HG03103 (cell line): ENCODE data around the gene ASCL2.

Experiments used
- ATAC-seq: cut with Tn5 transposase; IDR thresholded peaks from one replicate; pipeline ENCODE4 v1.9.1; 2021; ENCODE audit warnings: low read depth; ENCODE audit not compliant: unreplicated experiment

Gene ASCL2

DNA sequence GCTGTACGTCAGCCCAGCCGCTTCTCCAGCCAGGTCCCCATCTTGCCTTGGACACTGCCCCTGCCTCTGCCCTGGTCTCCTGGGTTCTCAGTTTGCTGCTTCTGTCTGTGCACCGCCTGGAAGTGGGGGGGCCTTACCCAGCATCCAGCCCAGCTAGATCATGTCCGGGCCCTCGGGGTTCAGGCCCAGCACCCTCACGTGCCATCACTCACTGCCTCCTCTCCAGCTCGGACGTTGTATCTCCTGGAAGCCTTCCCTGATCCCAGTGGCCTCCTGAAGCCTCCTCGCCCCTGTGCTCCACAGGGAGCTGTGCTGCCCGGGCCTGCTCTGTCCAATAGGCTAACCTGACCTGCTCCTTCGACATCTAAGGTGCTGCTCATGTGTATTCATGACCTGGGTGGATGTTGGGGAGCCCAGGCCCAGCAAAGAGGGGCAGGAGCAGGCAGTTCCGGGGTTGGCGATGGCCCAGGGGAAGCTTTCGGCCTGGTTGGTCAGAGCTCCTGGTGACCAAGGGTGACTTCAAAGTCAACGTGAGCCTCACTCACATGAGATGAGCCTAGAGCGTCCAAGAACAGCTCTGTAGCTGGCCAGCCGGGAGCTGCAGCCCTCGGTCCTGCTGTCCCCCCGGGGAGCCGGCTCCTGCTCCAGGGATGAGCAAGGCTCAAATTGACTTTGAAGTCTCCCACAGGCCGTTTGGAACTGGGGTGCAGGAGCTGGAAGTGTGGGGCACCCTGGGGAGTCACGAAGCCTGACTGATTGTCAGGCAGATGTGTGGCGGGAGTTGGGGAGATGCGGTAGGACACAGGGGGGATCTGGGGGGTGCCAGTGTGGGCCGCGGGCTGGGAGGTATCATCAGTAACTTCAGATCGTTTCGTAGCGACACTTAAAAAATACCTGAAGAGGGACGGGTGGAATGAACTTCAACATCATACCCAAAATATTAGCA lies 5.2 kb upstream of the ASCL2 start:
- no peak for ATAC-seq

DNA sequence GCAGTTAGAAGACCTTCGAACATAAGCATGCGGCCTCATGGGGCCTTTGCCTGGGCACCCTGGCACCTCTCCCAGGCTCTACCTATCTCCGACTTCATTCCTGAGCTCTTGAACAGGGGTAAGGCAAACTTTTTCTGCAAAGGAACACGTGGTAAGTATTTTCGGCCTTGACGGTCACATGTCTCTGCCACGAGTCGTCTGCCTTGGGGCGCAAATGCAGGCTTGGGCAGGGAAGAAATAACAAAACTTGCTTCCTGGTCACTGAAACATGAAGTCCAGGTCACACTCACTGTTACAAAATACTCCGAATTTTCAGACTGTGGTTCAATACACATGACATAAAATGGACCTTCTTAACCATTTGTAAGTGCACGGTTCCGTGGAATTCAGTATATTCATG lies 3.4 kb upstream of the ASCL2 start:
- no peak for ATAC-seq

DNA sequence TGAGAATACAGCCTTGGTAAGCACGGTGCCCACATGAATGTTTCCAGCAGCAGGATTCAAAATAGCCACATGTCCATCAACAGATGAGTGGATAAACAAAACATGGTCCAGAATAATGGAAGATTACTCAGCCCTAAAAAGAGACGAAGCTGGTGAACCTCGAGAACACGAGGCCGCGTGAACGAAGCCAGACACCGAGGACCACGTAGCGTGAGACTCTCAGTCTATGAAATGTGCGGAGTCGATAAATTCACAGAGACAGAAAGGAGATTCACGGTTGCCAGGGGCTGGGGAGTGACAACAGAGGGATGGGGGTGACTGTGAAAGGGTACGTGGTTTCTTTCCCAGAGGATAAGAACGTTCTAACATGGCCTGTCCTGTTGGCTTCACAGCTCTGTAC lies 2.9 kb upstream of the ASCL2 start:
- no peak for ATAC-seq

DNA sequence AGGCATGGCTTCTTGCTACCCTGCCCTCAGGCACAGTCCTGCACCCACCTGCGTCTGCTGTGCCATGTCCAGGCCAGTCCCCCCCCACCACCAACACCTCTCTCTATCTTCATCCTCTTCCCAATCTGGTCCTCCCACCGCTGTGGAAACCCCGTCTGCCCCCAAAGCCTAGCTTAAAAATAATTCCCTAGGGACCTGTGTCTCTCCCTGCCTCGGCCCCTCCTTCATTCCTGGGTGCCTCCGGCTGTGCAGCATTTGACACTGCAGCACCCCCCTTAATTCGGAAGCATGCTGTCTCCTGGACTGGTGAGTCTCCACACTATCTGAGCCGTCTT lies 2.5 kb upstream of the ASCL2 start:
- ATAC-seq, result no peak

DNA sequence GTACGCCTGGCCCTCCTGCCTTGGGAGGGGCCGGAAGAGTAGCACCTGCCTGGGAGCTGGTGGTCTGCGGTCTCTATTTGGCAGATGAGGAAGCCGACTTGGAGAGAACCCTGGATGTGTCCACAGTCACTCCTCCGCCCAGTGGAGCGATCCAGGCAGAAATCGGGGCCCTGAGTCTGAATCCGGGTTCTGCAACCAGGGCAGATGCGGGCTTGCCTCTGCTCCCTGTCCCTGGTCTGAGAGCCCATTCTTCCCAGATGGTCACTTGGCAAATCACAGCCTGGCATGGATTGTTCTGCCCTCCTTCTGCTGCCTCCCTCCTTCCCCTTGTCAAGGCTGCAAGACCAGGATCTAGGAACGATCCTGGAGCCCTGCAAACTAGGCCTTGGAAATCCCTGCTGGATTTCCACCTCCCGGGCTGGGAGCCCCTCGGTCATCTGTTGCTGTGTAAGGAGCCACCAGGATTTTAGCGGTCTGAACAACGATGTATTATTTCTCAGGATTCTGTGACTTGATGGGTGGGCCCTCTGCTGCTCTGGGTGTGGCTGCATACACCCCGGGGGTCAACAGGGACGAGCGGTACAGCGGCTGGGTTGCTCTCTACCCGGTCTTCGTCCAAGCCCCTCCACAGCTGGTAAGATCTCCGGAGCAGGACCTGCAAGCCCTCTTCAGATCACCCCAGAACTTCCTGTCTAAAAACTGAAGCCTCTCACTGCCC lies 2.0 kb upstream of the ASCL2 start:
- ATAC-seq, result no peak

DNA sequence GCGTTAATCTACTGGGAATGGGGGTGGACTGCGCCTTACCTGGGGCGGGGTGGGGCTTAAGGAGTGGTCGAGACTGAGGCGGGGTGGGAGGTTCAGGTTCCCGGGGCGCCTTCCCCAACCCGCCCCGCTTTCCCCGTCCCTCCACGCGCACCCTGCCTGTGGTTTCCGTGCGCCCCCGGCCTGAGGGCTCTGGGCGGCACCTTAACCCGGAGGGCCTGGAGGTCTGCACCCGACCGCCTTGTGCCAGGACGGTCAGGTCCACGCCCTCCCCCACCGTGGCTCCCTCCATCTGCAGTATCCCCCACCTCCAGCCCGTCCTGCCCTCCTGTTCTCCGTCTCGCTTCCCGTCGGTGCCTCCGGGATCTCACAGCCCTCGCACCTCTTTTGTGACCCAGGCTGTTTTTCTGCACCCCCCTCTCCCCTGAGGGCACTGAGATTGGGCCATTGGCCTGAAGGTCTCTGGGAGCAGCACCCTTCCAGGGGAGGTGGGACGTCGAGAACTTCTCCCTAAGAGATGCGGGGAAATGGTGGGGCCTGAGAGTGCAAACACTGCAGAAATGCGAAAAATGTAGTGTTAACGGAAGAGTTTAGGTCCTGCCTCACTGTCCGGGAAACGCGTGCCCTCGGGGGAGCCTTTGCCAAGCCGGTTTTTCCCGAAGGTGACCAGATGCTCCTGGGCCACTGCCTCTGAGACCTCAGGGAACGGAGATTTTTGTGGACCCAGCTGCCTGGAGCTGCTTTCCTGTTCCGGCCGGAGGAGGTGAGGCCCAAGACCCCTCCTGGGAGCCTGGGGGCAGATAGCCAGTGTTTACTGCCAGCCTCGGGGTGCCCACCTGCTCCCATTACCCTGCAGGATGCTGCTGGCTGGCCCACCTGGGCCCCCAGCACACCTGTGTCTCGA lies 1.2 kb upstream of the ASCL2 start:
- ATAC-seq, result no peak

DNA sequence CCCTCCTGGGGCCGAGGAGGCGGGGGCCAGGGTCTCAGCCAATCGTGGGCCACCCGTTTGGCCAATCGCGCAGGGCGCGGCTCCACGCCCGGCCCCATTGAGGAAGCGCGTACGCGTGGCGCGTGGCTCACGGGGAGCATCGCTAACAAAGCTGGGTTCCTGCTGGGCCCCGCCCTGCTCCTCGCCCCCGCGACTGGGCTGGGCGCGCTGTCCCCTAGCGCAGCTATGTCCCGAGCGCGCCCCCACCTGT lies 614 bp upstream of the ASCL2 start:
- ATAC-seq, result no peak

DNA sequence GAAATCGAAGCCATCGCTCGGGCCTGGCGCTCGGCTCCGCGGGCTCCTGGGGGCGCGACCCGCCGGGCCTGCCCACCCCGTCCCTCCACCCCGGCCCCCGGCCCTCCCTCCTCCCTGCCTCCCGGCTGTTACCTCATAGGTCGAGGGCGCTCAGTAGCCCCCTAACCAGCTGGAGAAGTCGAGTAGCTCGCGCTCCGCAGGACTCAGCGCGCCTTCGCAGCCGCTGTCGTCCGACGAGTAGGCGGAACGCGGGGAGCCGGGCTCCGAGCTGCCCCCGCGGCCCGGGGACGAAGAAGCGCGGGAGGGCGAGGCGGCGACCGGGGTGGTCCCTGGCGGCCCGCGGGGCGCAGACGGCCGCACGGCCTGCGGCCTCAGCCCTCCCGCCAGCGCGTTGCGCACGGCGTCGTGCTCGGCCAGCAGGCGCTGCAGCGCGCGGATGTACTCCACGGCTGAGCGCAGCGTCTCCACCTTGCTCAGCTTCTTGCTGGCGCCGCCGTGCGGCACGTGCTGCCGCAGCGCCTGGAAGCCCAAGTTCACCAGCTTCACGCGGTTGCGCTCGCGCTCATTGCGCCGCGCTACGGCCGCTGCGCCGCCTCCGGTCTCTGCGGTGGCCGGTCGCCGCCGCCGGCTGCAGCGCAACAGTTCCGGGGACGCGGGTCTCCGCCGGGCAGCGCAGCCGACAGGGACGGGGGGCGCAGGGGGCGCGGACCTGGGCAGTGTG lies 627 bp downstream of the ASCL2 start:
- ATAC-seq, result no peak

DNA sequence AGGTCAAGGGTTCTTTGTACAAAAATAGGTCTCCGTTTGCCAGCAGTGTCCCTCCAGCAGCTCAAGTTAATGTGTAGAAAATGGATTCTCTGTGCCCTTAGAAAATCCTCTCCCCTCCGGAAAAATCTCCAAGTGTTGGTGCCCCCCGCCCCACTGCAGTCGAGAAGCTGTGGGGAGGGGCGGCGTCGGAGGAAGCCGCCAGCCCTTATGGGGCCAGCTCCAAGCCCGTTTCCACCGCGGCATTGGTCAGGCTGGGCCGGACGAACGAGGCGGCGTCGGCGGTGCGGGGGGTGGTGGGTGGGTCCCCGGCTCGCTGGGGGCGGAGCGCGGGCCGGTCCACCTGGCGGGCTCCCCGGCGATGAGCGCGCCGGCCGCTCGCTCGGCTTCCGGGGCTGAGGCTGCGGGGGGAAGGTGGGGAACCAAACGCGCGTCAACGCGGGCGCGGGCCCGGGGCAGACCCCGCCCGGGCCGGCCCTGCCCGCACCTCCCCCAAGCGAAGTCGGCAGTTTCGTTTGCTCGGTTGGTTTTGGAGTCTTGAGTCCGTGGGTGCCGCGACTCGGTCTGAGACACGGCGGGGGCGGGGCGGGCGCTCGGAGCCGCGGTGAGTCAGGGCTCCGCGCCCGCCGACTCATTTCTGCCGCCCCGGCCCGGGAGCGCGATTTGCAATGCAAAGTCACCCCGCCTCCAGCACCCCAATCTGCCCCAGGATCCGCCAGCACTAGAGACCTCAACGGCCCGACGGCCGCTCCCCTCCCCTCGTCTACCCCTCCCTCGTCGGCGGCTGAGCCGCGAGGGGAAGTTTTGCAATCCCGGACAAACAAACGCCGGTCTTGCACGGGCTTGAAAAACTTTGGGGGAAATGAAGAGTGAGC lies 1.4 kb downstream of the ASCL2 start:
- ATAC-seq, result no peak

DNA sequence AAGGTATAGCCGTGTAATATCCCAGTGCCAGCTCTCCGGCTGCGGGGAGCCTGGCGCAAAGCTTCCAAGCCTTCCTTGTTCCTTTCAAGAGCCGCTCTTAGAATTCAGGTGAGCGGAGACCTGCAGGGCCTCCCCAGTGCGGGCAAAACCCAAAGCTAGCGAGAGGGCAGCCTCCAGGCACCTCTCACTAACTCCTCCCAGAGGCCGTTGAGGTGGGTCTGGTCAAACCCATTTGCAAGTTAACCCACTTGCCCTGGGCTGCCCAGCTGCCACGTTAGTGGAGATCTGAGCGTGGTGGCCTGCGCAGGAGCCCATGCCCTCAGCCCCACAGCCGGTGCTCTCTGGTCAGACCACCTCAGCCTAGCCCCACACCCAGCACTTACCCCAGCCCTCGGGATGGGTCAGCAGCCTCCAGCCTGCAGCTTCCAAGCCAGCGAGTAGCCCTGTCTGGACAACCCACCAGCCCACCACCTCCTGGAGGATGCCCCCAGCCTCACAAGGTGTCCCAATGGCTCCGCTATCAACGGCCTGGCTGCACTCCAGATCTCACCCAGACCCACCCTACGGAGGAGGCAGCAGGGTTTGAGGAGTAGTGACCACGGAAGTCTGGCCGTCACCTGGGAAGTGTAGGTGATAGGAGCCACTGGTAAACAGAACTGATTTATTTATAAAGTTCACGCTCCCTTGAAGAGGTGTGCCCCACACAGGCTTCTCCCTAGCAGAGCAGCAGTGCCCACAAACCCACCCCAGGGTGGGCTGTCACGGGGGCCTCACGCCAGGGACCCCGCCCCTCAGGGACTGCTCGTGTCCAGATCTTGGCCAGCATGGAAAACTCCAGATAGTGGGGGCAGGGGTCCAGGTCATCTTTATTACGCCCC lies 2.3 kb downstream of the ASCL2 start:
- no peak for ATAC-seq

DNA sequence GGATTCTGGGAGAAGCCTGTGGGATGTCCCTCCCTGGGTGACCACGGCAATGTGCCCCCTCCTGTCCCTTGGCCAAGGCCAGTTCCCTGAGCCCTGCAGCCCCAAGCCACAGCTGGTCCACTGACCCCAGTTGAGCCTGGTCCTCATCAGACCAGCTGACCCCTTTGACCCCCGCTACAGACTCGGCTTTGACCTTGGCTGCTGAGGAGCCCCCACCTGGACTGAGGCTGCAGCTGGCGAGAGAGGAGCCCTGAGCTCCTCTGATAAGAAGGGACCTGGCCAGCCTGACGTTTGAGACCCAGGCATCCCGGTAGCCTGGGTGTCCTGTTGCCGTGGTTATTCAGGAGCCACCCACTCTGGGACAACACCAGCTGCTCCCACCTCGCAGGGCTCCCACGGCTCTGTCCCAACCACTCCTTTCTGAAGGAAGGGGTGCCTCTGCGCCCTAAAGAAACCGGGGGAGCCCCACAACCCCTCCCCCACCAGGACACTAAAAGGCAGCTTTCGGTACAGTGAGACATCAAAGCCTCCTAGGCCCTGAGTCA lies 3.0 kb downstream of the ASCL2 start:
- ATAC-seq, result no peak

DNA sequence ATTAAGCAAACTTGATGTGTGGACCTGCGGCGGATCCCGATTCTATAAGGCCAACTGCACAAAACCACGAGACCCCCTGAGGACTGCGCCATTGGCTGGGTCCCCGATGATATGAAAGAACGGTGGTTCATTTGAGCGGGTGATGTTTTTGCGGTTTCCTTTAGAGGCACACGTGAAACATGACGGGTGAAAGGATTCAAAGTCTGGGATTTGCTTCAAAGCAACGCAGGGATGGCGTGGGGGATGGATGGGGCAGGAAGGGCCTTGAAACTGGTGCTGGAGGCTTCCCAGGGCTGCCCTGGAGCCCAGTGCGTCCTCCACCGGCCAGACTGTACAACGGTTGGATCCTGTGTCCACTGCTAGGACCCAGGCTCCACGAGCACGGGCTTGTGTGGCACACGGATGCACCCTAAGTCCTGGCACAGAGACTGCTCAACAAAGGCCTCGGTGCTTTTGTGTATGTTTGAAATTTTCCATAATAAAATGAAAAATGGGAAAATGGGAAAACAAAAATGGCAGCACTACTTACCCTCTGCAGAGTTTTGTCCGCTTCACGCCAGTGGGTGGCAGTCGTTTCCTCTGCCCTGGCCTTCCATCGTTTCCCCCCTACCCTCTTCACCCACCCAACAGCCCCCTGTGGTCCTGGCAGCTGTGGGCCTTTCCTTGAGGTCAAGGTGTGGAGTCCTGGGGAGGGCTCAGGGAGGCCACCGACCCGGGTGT lies 3.6 kb downstream of the ASCL2 start:
- ATAC-seq, result no peak

DNA sequence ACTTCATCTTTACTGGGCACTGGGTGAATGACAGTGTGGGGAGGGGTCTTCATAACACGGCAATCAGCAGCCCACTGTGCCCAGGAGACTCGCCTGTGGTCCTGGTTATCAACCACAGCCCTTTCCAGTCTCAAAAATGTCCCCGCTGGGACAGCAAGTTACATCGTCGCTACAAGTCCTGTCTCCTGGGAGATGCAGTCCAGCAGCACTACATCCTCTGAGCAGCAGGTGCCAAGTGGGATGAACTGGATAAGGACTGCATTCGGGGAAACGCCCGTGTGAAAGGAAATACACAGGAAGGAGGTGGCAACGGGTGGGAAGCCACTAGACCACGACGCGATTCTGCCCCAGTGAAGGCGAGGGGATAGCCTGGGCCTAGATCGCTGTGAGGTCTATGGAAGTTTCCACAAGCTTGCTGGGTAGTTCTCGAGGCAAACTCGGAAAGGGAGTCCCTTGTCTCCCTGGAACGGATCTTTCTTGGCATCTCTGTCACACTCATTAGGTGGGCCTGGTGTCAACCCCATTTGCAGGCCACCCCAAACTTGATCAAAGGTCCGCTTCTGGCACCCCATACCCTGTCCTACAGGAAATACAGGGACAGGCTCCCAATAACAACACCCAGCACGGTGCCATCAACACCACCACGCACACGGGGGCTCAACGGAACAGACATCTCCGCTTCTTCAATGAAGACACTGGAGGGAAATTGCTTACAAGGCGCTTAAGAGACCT lies 4.4 kb downstream of the ASCL2 start:
- ATAC-seq, result no peak

DNA sequence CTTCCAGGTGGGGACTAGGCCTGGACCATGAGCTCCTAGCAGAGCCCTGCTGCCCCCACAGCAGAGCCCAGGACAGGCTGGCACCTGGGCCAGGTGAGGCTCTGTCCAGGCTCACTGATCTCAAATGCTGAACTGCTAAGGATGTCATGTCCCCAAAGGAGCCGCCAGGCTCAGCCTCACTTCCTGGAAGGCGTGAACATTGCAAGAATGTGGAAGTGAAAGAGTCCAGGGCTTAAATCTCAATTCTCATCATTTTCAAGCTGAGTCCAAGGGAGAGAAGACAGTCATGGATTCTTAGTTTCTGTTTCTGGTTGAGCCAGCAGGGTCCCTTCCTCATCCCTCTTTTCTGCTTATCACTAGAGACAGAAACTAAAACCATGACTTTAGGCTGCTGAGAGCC lies 5.0 kb downstream of the ASCL2 start:
- ATAC-seq, result peak; percentile 47

DNA sequence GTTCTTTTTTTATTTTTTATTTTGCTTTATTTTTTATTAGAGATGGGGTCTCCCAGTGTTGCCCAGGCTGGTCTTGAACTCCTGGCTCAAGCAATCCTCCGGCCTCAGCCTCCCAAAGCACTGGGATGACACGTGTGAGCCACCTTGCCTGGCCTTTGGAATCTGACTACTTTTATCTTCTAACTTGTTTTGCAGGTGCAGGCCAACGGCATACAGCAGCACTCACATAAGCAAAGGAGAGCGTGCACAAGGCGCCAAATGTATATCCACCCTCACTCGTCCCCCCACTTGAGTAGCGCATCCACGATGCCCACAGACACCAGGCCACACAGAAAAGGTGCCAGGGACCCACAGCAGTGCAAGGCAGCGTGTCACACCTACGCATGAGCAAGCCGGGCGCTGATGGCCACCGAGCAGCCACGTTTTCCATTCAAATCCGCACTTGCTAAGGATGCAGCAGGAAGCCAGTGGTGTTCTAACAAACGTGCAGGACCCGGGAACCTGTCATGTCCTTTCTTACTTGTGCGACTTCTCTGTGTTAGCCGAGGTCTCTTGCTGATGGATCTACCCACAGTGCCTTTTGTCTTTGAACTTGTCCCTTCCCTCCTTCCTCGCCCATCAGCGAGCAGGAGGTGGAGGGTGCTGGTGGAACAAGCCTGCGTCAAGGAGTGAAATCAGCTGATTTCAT lies 5.9 kb downstream of the ASCL2 start:
- ATAC-seq, result no peak

DNA sequence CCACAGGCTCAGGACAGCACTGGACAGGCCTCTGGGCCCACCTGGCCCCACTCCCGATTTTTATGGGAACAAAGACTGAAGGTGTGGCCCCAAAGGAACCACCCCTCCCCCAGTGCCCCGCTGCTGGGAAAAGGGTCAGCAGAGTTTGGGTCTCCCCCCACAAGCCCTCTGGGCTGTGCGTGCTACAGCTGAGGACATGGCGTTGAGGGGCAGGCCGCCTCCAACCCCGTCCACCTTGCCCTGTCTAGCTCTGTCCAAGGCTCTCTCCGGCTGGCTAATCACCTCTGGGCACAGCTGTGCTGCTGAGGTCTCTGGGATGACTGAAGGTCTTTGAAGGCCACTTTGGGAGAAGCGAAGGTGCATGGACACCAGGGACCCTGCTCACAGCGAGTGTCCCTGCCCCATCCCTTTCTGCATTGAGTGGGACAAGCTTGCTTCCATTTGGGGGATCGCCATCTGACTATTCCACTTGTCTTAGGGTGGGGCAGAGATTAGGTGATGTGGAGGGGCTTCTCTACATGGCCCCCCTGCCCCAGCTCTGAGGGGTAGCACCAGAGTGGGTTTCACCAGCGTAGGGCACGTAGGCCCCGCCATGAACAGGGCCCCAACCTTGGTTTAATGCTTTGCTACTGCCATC lies 6.5 kb downstream of the ASCL2 start:
- ATAC-seq, result no peak
